A549 treated with AZD9567 at 1 μM for 4 hours (cell line): Measurements from ENCODE around the gene CYP17A1. TPM values are rescaled to one million over a fixed set of nuclear protein-coding genes. Genes with fewer than 3 reads are reported as not detected.

Experiments
- total RNA-seq: library from RNA; stranded (reverse); fragments of 200-300 nt; extraction: Qiagen RNA extraction; gene quantifications from 5 replicates; pipeline ENCODE4 v1.2.3, GENCODE V29; 2022; ENCODE audit not compliant: insufficient read depth

The CYP17A1 gene, protein sequence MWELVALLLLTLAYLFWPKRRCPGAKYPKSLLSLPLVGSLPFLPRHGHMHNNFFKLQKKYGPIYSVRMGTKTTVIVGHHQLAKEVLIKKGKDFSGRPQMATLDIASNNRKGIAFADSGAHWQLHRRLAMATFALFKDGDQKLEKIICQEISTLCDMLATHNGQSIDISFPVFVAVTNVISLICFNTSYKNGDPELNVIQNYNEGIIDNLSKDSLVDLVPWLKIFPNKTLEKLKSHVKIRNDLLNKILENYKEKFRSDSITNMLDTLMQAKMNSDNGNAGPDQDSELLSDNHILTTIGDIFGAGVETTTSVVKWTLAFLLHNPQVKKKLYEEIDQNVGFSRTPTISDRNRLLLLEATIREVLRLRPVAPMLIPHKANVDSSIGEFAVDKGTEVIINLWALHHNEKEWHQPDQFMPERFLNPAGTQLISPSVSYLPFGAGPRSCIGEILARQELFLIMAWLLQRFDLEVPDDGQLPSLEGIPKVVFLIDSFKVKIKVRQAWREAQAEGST
- not detected in 5 replicates for total RNA-seq

DNA sequence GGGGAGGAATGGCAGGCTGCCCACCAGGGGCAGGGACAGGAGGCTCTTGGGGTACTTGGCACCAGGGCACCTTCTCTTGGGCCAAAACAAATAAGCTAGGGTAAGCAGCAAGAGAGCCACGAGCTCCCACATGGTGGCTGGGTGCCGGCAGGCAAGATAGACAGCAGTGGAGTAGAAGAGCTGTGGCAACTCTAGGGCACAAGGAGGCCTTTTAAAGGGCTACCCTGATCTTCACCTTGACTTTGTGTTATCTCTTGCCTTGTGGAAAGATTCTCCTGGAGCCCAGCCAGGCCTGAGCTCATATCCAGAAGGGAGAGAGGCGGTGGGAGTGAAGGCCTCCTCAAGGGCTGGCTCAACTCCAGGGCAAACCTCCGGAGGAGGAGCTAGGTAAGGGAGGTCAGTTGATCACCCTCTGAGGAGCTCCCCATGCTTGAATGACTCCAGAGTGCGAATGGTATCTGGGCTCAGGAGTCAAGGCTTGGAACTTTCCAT lies at the start of gene CYP17A1:
CYP17A1 (minus strand) TSS at position 184 of the 492 bp plus-strand sequence; CDS start at position 132, 52 bp downstream.

DNA sequence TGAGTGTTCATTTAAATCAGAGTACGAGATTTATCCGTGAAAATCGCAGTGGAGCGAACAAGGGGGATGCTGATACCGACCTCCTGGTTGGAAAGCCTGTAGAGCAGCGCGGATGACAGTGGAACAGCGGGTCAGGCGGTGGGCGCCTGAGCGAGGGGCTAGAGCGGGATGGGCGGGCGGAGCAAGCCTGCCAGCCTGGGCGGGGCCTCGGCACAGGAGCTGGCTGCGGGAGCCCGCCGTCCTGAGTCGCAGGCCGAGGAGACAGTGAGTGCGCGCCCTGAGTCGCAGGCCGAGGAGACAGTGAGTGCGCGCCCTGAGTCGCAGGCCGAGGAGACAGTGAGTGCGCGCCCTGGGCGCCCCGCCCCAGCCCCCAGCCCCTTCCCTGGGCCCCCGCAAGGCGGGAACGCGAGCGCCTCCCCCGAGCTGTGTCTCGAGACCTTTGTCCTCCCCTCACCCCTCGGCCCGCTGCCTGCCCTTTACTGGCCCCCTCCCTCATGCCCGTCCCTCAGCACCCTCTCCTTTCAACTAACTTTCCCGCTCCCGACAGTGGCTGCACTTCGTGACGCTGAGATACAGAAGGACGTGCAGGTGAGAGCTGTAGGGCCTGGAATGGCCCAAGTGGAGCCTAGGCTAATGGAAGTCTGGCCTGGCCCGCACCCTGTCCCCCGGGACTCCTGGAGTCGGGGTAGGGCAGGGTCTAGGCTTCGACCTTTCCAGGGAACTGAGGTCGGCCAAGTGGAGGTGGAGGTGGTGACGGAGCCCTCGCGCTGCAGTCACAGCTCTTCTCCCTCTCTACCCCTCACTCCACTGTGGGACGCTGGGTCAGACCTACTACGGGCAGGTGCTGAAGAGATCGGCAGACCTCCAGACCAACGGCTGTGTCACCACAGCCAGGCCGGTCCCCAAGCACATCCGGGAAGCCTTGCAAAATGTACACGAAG lies 32.3 kb upstream of the CYP17A1 start, which contains the start of gene AS3MT:
AS3MT (plus strand) TSS at position 213 of the 941 bp plus-strand sequence; CDS start at position 336, 123 bp downstream.

Other genes starting within 250 kb of the CYP17A1 start
- 36.2 to 41.8 TPM (median 38.8 TPM) in 5 replicates for gene TRIM8, start 192.9 kb downstream of the CYP17A1 start, total RNA-seq
- gene ARL3, start 123.0 kb downstream of the CYP17A1 start, total RNA-seq = 14.0 to 14.8 TPM (median 14.5 TPM) in 5 replicates
- 1.9 to 4.2 TPM (median 3.6 TPM) in 5 replicates for gene SFXN2, start 122.8 kb downstream of the CYP17A1 start, total RNA-seq
- 22.8 to 26.5 TPM (median 25.6 TPM) in 5 replicates for gene WBP1L, start 93.5 kb downstream of the CYP17A1 start, total RNA-seq
- 17.4 to 26.4 TPM (median 25.4 TPM) in 5 replicates for gene BORCS7, start 16.8 kb upstream of the CYP17A1 start, total RNA-seq
- gene AS3MT, start 32.1 kb upstream of the CYP17A1 start, total RNA-seq = 2.4 to 3.6 TPM (median 3.4 TPM) in 5 replicates
- 2.4 to 4.9 TPM (median 4.6 TPM) in 5 replicates for gene CNNM2, start 80.9 kb upstream of the CYP17A1 start, total RNA-seq